Endothelial cell of umbilical vein (primary cell): ENCODE data around the gene MGLL. TPM values are rescaled to one million over a fixed set of nuclear protein-coding genes. Genes with fewer than 3 reads are reported as not detected.

ENCODE experiments used
- BruUV-seq: library from RNA; stranded (reverse); fragments of 400-500 nt; replicated peaks from 2 replicates; lab custom pipeline; 2021; lab: Mats Ljungman, UMichigan
- CTCF ChIA-PET: fragments of 300-600, 350-600 bp; sonication (Branson Sonifier 250); formaldehyde crosslinking; loops from one replicate; lab custom pipeline; 2021; ENCODE audit warnings: antibody characterized with exemption, inconsistent platforms; lab: Charles Lee
- POLR2A ChIA-PET: fragments of 300-600, 350-600 bp; sonication (Branson Sonifier 250); formaldehyde crosslinking; loops from one replicate; lab custom pipeline; 2021; ENCODE audit warnings: antibody characterized with exemption, inconsistent platforms; lab: Charles Lee
- DNase-seq: peaks from one replicate; pipeline ENCODE4 v3.0.0-alpha.2; 2011; ENCODE audit warnings: low read depth, low spot score
- FAIRE-seq: peaks from 2 replicates; lab custom pipeline; 2011; peaks lifted over from hg19 to GRCh38; lab: Jason Lieb, UNC
- H2AFZ ChIP-seq: 2 replicates; pipeline ENCODE4 v1.6.0; 2012; ENCODE audit warnings: low read depth, low read length, control low read depth, inconsistent platforms
- H3K27ac ChIP-seq: 2 replicates; pipeline ENCODE4 v1.5.1; 2011; ENCODE audit warnings: low read depth, mild to moderate bottlenecking, control low read depth, low read length, moderate library complexity; ENCODE audit not compliant: insufficient read depth
- H3K27me3 ChIP-seq, 2 experiments: 2 replicates each; pipeline versions ENCODE4 v1.6.0 to v1.6.1; 2011; ENCODE audit warnings: low read length in 2 of 2, mixed read lengths in 1 of 2; ENCODE audit not compliant: control insufficient read depth in 2 of 2, insufficient read depth in 2 of 2
- H3K36me3 ChIP-seq, 2 experiments: 2 replicates in 1 of 2; 3 replicates in 1 of 2; pipeline ENCODE4 v1.5.1; 2011; ENCODE audit warnings: low read length in 2 of 2, mild to moderate bottlenecking in 1 of 2, moderate library complexity in 1 of 2; ENCODE audit not compliant: control insufficient read depth in 2 of 2, insufficient read depth in 2 of 2; ENCODE audit errors: extremely low read depth in 1 of 2
- H3K4me1 ChIP-seq: 3 replicates; pipeline ENCODE4 v1.5.1; 2011; ENCODE audit warnings: mild to moderate bottlenecking, low read length; ENCODE audit not compliant: control insufficient read depth, insufficient read depth; ENCODE audit errors: extremely low read depth
- H3K4me2 ChIP-seq: 2 replicates; pipeline ENCODE4 v1.6.1; 2011; ENCODE audit warnings: low read length, control low read depth, mixed read lengths; ENCODE audit not compliant: insufficient read depth
- H3K4me3 ChIP-seq, 3 experiments: fragments of 200-600 bp in 1 of 3; sonication (generic), shearing (Covaris generic) in 1 of 3; replicated peaks in 1 of 3; 2 replicates each; pipeline ENCODE4 v1.5.1; 2011 to 2016; ENCODE audit warnings: control low read depth in 3 of 3, low read length in 3 of 3, mild to moderate bottlenecking in 2 of 3, inconsistent platforms in 1 of 3, low read depth in 1 of 3, moderate library complexity in 1 of 3; ENCODE audit not compliant: insufficient read depth in 1 of 3
- H3K79me2 ChIP-seq: 2 replicates; pipeline ENCODE4 v1.6.0; 2012; ENCODE audit warnings: low read length, inconsistent platforms; ENCODE audit not compliant: control insufficient read depth, insufficient read depth
- H3K9ac ChIP-seq: replicated peaks from 2 replicates; pipeline ENCODE3; 2011; ENCODE audit warnings: low read length, control low read depth; ENCODE audit not compliant: insufficient read depth; ENCODE audit errors: extremely low read depth
- H3K9me1 ChIP-seq: replicated peaks from 3 replicates; pipeline ENCODE4 v1.6.0; 2011; ENCODE audit warnings: mild to moderate bottlenecking, low read length; ENCODE audit not compliant: control insufficient read depth, insufficient read depth; ENCODE audit errors: extremely low read depth
- H3K9me3 ChIP-seq: replicated peaks from 2 replicates; pipeline ENCODE4 v1.5.1; 2012; ENCODE audit warnings: low read length, inconsistent platforms; ENCODE audit not compliant: control insufficient read depth, insufficient read depth
- H4K20me1 ChIP-seq: replicated peaks from 2 replicates; pipeline ENCODE3; 2011; ENCODE audit warnings: mild to moderate bottlenecking, low read length; ENCODE audit not compliant: control insufficient read depth, insufficient read depth; ENCODE audit errors: extremely low read depth
- CTCF ChIP-seq, 2 donors: IDR thresholded peaks; 1 replicate in 1 of 2; 2 replicates in 1 of 2; pipeline ENCODE4 v1.5.1; 2011; ENCODE audit warnings: low read length in 2 of 2, mild to moderate bottlenecking in 2 of 2, moderate library complexity in 2 of 2, control low read depth in 1 of 2, inconsistent platforms in 1 of 2, low read depth in 1 of 2; ENCODE audit not compliant: insufficient read depth in 1 of 2; ENCODE audit errors: extremely low read depth in 1 of 2
- EZH2 ChIP-seq: IDR thresholded peaks from 2 replicates; pipeline ENCODE4 v1.6.1; 2012; ENCODE audit warnings: borderline replicate concordance, low read depth, mild to moderate bottlenecking, moderate library complexity, low read length, inconsistent platforms; ENCODE audit not compliant: severe bottlenecking
- FOS ChIP-seq: IDR thresholded peaks from 2 replicates; pipeline ENCODE4 v1.6.1; 2011; ENCODE audit warnings: mild to moderate bottlenecking, low read length, moderate library complexity, borderline replicate concordance; ENCODE audit not compliant: insufficient read depth
- GATA2 ChIP-seq: IDR thresholded peaks from 2 replicates; pipeline ENCODE4 v1.7.0; 2011; ENCODE audit warnings: low read depth, mild to moderate bottlenecking, moderate library complexity, mixed read lengths, low read length; ENCODE audit not compliant: insufficient read length, insufficient read depth
- JUN ChIP-seq: IDR thresholded peaks from 2 replicates; pipeline ENCODE4 v1.6.1; 2011; ENCODE audit warnings: borderline replicate concordance, low read depth; ENCODE audit not compliant: insufficient read length, insufficient read depth
- MAX ChIP-seq: IDR thresholded peaks from 2 replicates; pipeline ENCODE4 v1.6.1; 2011; ENCODE audit not compliant: insufficient read depth, insufficient read length
- MYC ChIP-seq: IDR thresholded peaks from one replicate; pipeline ENCODE4 v1.6.1; 2011; ENCODE audit warnings: mild to moderate bottlenecking, low read depth, low read length
- POLR2A ChIP-seq: IDR thresholded peaks from 2 replicates; pipeline ENCODE4 v1.6.1; 2012; ENCODE audit warnings: low read depth, mild to moderate bottlenecking, control low read depth, low read length
- POLR2AphosphoS5 ChIP-seq: IDR thresholded peaks from 2 replicates; pipeline ENCODE4 v1.6.1; 2012; ENCODE audit warnings: low read depth, mild to moderate bottlenecking, control low read depth, low read length, moderate library complexity; ENCODE audit not compliant: insufficient read depth
- dilution Hi-C: fragments of 300-500 bp; cut with MboI; formaldehyde crosslinking; loops from one replicate; pipeline ENCODE4 v1.15.0; 2019; ENCODE audit warnings: low sequenced_read_pairs; ENCODE audit not compliant: extremely low pct_ligation_motif_present
- intact Hi-C: fragments of 100-400 bp; cut with micrococcal nuclease; formaldehyde crosslinking; loops from one replicate; pipeline ENCODE4 v1.10.0; 2022
- polyA plus RNA-seq, 4 experiments: library from polyadenylated mRNA; depleted of rRNA in 3 of 4; stranded (reverse) in 3 of 4; unstranded in 1 of 4; fragments of >200 nt; gene quantifications; 2 replicates each; pipeline versions ENCODE4 v1.2.1 to v1.2.3, GENCODE V29; 2011 to 2012; ENCODE audit warnings: missing spikeins in 1 of 4
- total RNA-seq: library from RNA; stranded (reverse); gene quantifications from 2 replicates; pipeline ENCODE4 v1.2.3, GENCODE V29; 2021

The MGLL gene
- total and polyA plus RNA-seq, 2 donors (not counting 3 experiments of a cell fraction or from before 2014, with no cell fraction given) = 30.7 to 60.2 TPM

GRCh38 chr3:127777921-127778656, 44.2 kb downstream of the MGLL start:
- Histone ChIP-seq H3K27ac (no peak overlapping the region), H4K20me1 (no peaks in the 10 kb centered on the region), H3K9me3 (no peaks in the 10 kb centered on the region), H3K27me3 (no peaks in the 10 kb centered on the region), H3K79me2 (peaks cover 50% of the 10 kb centered on the region), H3K4me2 (no peak overlapping the region), H2AFZ (no peak overlapping the region), H3K4me1 (peaks cover 26% of the 10 kb centered on the region), H3K9ac (no peak overlapping the region), H3K9me1 (no peaks in the 10 kb centered on the region), H3K4me3 (no peak overlapping the region), H3K36me3 (no peaks in the 10 kb centered on the region)
- no TSS peak for BruUV-seq
- FAIRE-seq (no peak), DNase-seq (no peak)
- dilution Hi-C loops = no loop called here
- TF ChIP-seq MYC (no peak), POLR2AphosphoS5 (no peak), FOS (no peak), MAX (no peak), POLR2A (no peak)
- CTCF ChIA-PET = interaction anchor here (1.2 to 1.5 kb wide), 2 partner anchors 11 to 14 kb away, joined by 3 to 4 read pairs; no protein-coding TSS in a partner anchor
- POLR2A ChIA-PET = no interaction called here
- intact Hi-C loops = no loop called here

GRCh38 chr3:127777332-127777731, 45.0 kb downstream of the MGLL start:
- Histone ChIP-seq H3K4me3 (no peak overlapping the region), H4K20me1 (no peaks in the 10 kb centered on the region), H2AFZ (no peak overlapping the region), H3K36me3 (no peaks in the 10 kb centered on the region), H3K9me3 (no peaks in the 10 kb centered on the region), H3K27ac (no peak overlapping the region), H3K9ac (no peak overlapping the region), H3K27me3 (no peaks in the 10 kb centered on the region), H3K79me2 (peaks cover 50% of the 10 kb centered on the region), H3K4me1 (peaks cover 26% of the 10 kb centered on the region), H3K4me2 (no peak overlapping the region), H3K9me1 (no peaks in the 10 kb centered on the region)
- ChIA-PET CTCF (interaction anchor here (1.5 kb wide), 1 partner anchor 12 kb away, joined by 3 read pairs; no protein-coding TSS in a partner anchor), POLR2A (no interaction called here)
- no peak for TF ChIP-seq CTCF (IDR thresholded peaks at IDR 0.05; ENCODE audit: extremely low read depth in 1 of 2, insufficient read depth in 1 of 2, low read depth in 1 of 2, low read length in 2 of 2)
- no peak for TF ChIP-seq FOS
- no peak for TF ChIP-seq GATA2
- TF ChIP-seq MYC = no peak
- TF ChIP-seq POLR2AphosphoS5 = no peak
- TF ChIP-seq POLR2A = no peak
- no peak for TF ChIP-seq JUN
- no peak for TF ChIP-seq MAX
- no peak for TF ChIP-seq EZH2
- FAIRE-seq (no peak), DNase-seq (no peak)
- intact Hi-C loops (no loop called here), dilution Hi-C loops (no loop called here)
- no TSS peak for BruUV-seq
